GM12878 (cell line): Measurements from ENCODE around the gene METTL9. TPM values are rescaled to one million over a fixed set of nuclear protein-coding genes. Genes with fewer than 3 reads are reported as not detected.

ENCODE experiments used
- ATAC-seq: fragments of 200-7000 bp; cut with Tn5 transposase; 3 replicates; pipeline ENCODE4 v1.9.1; 2020; ENCODE audit warnings: mild to moderate bottlenecking, moderate library complexity
- BruUV-seq: library from RNA; stranded (reverse); fragments of 400-500 nt; replicated peaks from 2 replicates; lab custom pipeline; 2021; lab: Mats Ljungman, UMichigan
- CTCF ChIA-PET: fragments of 300-600 bp; sonication (Branson Sonifier 250); formaldehyde crosslinking; extraction: SDS; loops from one replicate; lab custom pipeline; 2021; ENCODE audit warnings: inconsistent platforms; lab: Yijun Ruan, JAX
- POLR2A ChIA-PET: fragments of 350-600 bp; formaldehyde crosslinking; extraction: SDS; loops from one replicate; lab custom pipeline; 2021; ENCODE audit warnings: inconsistent platforms; lab: Charles Lee
- RAD21 ChIA-PET: fragments of 300-600 bp; sonication (Branson Sonifier 250); formaldehyde crosslinking; loops from one replicate; lab custom pipeline; 2023; ENCODE audit warnings: antibody characterized with exemption; ENCODE audit not compliant: unreplicated experiment; lab: Charles Lee
- SMC1A ChIA-PET: fragments of 300-600 bp; sonication (Branson Sonifier 250); formaldehyde crosslinking; loops from one replicate; lab custom pipeline; 2023; ENCODE audit not compliant: unreplicated experiment, uncharacterized antibody; lab: Charles Lee
- DNase-seq: peaks from one replicate; pipeline ENCODE4 v3.0.0-alpha.2; 2011; ENCODE audit warnings: low read depth, low spot score
- FAIRE-seq: peaks from 3 replicates; lab custom pipeline; 2011; peaks lifted over from hg19 to GRCh38; lab: Jason Lieb, UNC
- H2AFZ ChIP-seq: 2 replicates; pipeline ENCODE4 v1.6.0; 2011; ENCODE audit warnings: low read depth, low read length, control low read depth; ENCODE audit not compliant: control insufficient read depth
- H3K27ac ChIP-seq: 2 replicates; pipeline ENCODE4 v1.5.1; 2011; ENCODE audit warnings: control low read depth; ENCODE audit not compliant: control insufficient read depth, insufficient read depth
- H3K27me3 ChIP-seq, 2 experiments: replicated peaks in 1 of 2; 2 replicates each; pipeline versions ENCODE4 v1.6.0 to v1.6.1; 2011; ENCODE audit warnings: low read length in 1 of 2; ENCODE audit not compliant: control insufficient read depth in 2 of 2, insufficient read depth in 2 of 2
- H3K36me3 ChIP-seq, 2 experiments: 2 replicates each; pipeline ENCODE4 v1.5.1; 2011; ENCODE audit warnings: low read length in 1 of 2; ENCODE audit not compliant: control insufficient read depth in 2 of 2, insufficient read depth in 2 of 2
- H3K4me1 ChIP-seq: 2 replicates; pipeline ENCODE4 v1.6.1; 2011; ENCODE audit warnings: mild to moderate bottlenecking, low read length, moderate library complexity, mixed read lengths; ENCODE audit not compliant: control insufficient read depth, insufficient read depth
- H3K4me2 ChIP-seq: 2 replicates; pipeline ENCODE4 v1.6.0; 2011; ENCODE audit warnings: control low read depth; ENCODE audit not compliant: control insufficient read depth, insufficient read depth
- H3K4me3 ChIP-seq: fragments of 200-600 bp; sonication (generic); 2 replicates; pipeline ENCODE4 v1.5.1; 2016
- H3K79me2 ChIP-seq: 2 replicates; pipeline ENCODE4 v1.6.0; 2011; ENCODE audit warnings: low read length; ENCODE audit not compliant: control insufficient read depth, insufficient read depth
- H3K9ac ChIP-seq: 2 replicates; pipeline ENCODE4 v1.8.0; 2011; ENCODE audit warnings: low read length, control low read depth, mixed read lengths; ENCODE audit not compliant: control insufficient read depth, insufficient read depth
- H3K9me3 ChIP-seq: replicated peaks from 3 replicates; pipeline ENCODE4 v1.5.1; 2011; ENCODE audit warnings: mild to moderate bottlenecking, low read length; ENCODE audit not compliant: control insufficient read depth, insufficient read depth
- H4K20me1 ChIP-seq: 2 replicates; pipeline ENCODE4 v1.6.0; 2011; ENCODE audit not compliant: control insufficient read depth, insufficient read depth
- BMI1 ChIP-seq: fragments of 450-650 bp; IDR thresholded peaks from 2 replicates; pipeline ENCODE4 v1.6.1; 2016; ENCODE audit warnings: mild to moderate bottlenecking, moderate library complexity, borderline replicate concordance
- HDAC2 ChIP-seq: fragments of 200-600 bp; sonication (generic); IDR thresholded peaks from 2 replicates; pipeline ENCODE4 v1.6.1; 2017
- IKZF1 ChIP-seq: fragments of 450-650 bp; conservative IDR thresholded peaks from 2 replicates; pipeline ENCODE4 v1.6.1; 2017; ENCODE audit warnings: antibody characterized with exemption, mild to moderate bottlenecking
- IRF4 ChIP-seq: IDR thresholded peaks from 2 replicates; pipeline ENCODE4 v1.6.1; 2011; ENCODE audit warnings: low read depth, low read length
- KLF5 ChIP-seq: fragments of 450-650 bp; IDR thresholded peaks from 2 replicates; pipeline ENCODE4 v1.6.1; 2014; ENCODE audit warnings: mild to moderate bottlenecking; ENCODE audit not compliant: partially characterized antibody
- NFYB ChIP-seq: IDR thresholded peaks from 2 replicates; pipeline ENCODE4 v1.6.1; 2011; ENCODE audit warnings: low read depth, mild to moderate bottlenecking, low read length, improper control_type of control experiment, moderate library complexity; ENCODE audit not compliant: insufficient read depth
- PKNOX1 ChIP-seq: fragments of 450-650 bp; IDR thresholded peaks from 2 replicates; pipeline ENCODE4 v1.6.1; 2016; ENCODE audit warnings: mild to moderate bottlenecking
- POLR2AphosphoS5 ChIP-seq: IDR thresholded peaks from 2 replicates; pipeline ENCODE4 v1.6.1; 2011; ENCODE audit warnings: mild to moderate bottlenecking, low read length, inconsistent platforms
- RB1 ChIP-seq: fragments of 450-650 bp; formaldehyde crosslinking; IDR thresholded peaks from 2 replicates; pipeline ENCODE4 v1.6.1; 2017; ENCODE audit warnings: mild to moderate bottlenecking, borderline replicate concordance
- RCOR1 ChIP-seq: conservative IDR thresholded peaks from 2 replicates; pipeline ENCODE4 v1.6.1; 2012; ENCODE audit warnings: low read depth, low read length, improper control_type of control experiment
- SMAD5 ChIP-seq: IDR thresholded peaks from 2 replicates; pipeline ENCODE4 v1.6.1; 2016; ENCODE audit warnings: antibody characterized with exemption, low read depth
- SMC3 ChIP-seq: IDR thresholded peaks from 2 replicates; pipeline ENCODE4 v1.6.1; 2011; ENCODE audit warnings: low read length, improper control_type of control experiment, borderline replicate concordance
- STAT3 ChIP-seq: IDR thresholded peaks from 2 replicates; pipeline ENCODE4 v1.6.1; 2011; ENCODE audit warnings: low read depth, low read length, improper control_type of control experiment
- TCF7 ChIP-seq: IDR thresholded peaks from 2 replicates; pipeline ENCODE4 v1.6.1; 2014; ENCODE audit warnings: antibody characterized with exemption, borderline replicate concordance
- ZBTB33 ChIP-seq: fragments of 450-650 bp; IDR thresholded peaks from 2 replicates; pipeline ENCODE4 v1.6.1; 2017; ENCODE audit warnings: mild to moderate bottlenecking
- WGBS: methylation state at CpG from one replicate; pipeline ENCODE4 v1.1.6; 2016; ENCODE audit warnings: low lambda C conversion rate; ENCODE audit not compliant: insufficient replicate concordance, insufficient coverage; ENCODE audit errors: missing lambda C conversion rate; 5-methylcytosine and 5-hydroxymethylcytosine counted together
- in situ Hi-C: fragments of 300-500 bp; cut with MboI; formaldehyde crosslinking; loops from 9 replicates; pipeline ENCODE4 v1.14.3; 2018; ENCODE audit warnings: mixed read lengths
- intact Hi-C: fragments of 100-400 bp; cut with micrococcal nuclease; formaldehyde crosslinking; loops from one replicate; pipeline ENCODE4 v1.14.2; 2022; ENCODE audit not compliant: unreplicated experiment
- polyA plus RNA-seq, 11 experiments: library from polyadenylated mRNA; depleted of rRNA in 4 of 11; unstranded in 6 of 11; stranded (reverse) in 5 of 11; fragments of >200 nt; fragmentation: Nextera tagmentation in 4 of 11; fragmentation: Illumina TruSeq in 1 of 11; extraction: Ambion mirVana in 4 of 11; extraction: Trizol in 1 of 11; gene quantifications; 1 replicate in 1 of 11; 2 replicates in 10 of 11; pipeline versions ENCODE4 v1.2.1 to v1.2.3, GENCODE V29; 2011 to 2016; ENCODE audit warnings: inconsistent platforms in 2 of 11, missing spikeins in 2 of 11, low read depth in 1 of 11
- total RNA-seq, 4 experiments: library from RNA; depleted of rRNA in 3 of 4; stranded (reverse); fragments of >200 nt in 3 of 4; fragmentation: Illumina TruSeq in 1 of 4; extraction: Trizol in 1 of 4; gene quantifications; 2 replicates each; pipeline versions ENCODE4 v1.2.1 to v1.2.3, GENCODE V29; 2013 to 2021

Gene METTL9
- total and polyA plus RNA-seq, 10 of the 15 experiments (the other 5 are each of a cell fraction or from before 2014, with no cell fraction given): 19.4 to 119 (median 101) TPM

DNA sequence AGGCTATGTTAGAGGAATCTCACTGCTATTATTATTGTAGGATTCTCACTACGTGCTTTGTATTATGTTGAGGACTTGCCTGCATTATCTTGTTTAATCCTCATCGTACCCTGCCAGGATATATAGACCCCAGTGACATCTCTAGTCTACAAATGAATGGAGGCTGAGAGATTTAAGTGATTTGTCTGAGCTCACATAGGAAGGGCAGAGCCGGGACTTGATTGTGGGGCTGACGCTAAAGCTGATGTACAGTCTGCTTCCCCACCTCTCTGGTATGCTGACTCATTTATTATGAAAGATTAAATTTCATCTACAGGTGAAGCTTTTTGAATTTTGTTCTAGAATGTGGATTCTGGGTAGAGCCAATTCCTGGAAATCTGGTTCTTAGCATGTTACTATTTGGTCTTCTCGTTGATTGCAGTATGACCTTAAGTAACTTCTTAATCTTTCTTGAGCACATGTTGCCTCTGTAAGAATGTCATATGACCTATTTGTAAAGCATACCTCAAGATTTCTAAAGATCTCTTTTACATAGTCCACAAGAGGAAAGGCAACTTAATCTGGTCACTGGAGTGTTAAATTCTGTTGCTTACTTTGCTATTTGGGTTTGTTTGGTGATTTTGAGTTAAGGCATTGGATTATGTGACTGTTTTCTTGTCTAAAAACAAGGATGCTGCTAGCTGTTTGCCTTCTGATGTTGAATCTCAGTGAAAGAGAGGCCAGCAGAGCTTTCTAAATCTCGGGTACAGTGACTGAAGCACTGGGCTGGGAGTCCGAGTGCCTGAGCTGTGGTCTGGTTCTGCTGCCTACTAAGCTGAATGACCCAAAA lies 12.4 kb downstream of the METTL9 start (continued):
- TF ChIP-seq ZBTB33: no peak
- no peak for TF ChIP-seq IKZF1
- no peak for TF ChIP-seq SMAD5
- TF ChIP-seq, all 136 proteins: peak for 0

- peaks cover 8% of the 10 kb centered on the region for H3K79me2 ChIP-seq
- RAD21 ChIA-PET: no interaction called here
- intact Hi-C loops: no loop called here
Observed at GRCh38 chr16:21613361-21613760, 14.0 kb downstream of the METTL9 start.

More at GRCh38 chr16:21613361-21613760, 14.0 kb downstream of the METTL9 start:
- Histone ChIP-seq H3K4me2 (no peak overlapping the region), H3K27me3 (no peaks in the 10 kb centered on the region), H3K36me3 (no peaks in the 10 kb centered on the region; a peak in 2 of 4 replicates), H3K27ac (no peak overlapping the region), H3K9ac (no peak overlapping the region), H2AFZ (no peak overlapping the region), H3K4me3 (no peak overlapping the region), H3K4me1 (peaks cover 24% of the 10 kb centered on the region), H3K9me3 (no peaks in the 10 kb centered on the region), H4K20me1 (peaks cover 2% of the 10 kb centered on the region; the same call in 1 of the 2 replicates)
- no peak for FAIRE-seq
- no peak for TF ChIP-seq BMI1
- no peak for TF ChIP-seq TCF7
- TF ChIP-seq ZBTB33: no peak
- no peak for TF ChIP-seq RCOR1
- TF ChIP-seq STAT3: no peak
- TF ChIP-seq SMC3: no peak
- TF ChIP-seq RB1: no peak
- TF ChIP-seq PKNOX1: no peak
- TF ChIP-seq NFYB: no peak
- no peak for TF ChIP-seq KLF5
- TF ChIP-seq IRF4: no peak
- no peak for TF ChIP-seq HDAC2
- TF ChIP-seq POLR2AphosphoS5: no peak
- ChIA-PET POLR2A (interaction anchor here (0.6 kb wide), 2 partner anchors 11 to 362 kb away, joined by 3 to 4 read pairs; no protein-coding TSS in a partner anchor), CTCF (interaction anchor here (1.2 to 1.5 kb wide), 3 partner anchors 7 to 13 kb away, joined by 3 to 4 read pairs (median 3); no protein-coding TSS in a partner anchor), SMC1A (interaction anchor here (0.9 to 1.5 kb wide), 2 partner anchors 9 to 24 kb away, joined by 3 to 6 read pairs; no protein-coding TSS in a partner anchor)
- WGBS: 75% methylated on average over 4 of the region's 4 CpGs
- in situ Hi-C loops: no loop called here
- ATAC-seq: no peak
- no TSS peak for BruUV-seq
- no peak for DNase-seq
